NCI-H2029 treated with DMSO at 0.1 percent for 48 hours (cell line): Measurements from ENCODE around the gene DDI2.
"Not testable (repeated sequence)": the region's sequence is repeated elsewhere in the genome, so short reads cannot be mapped to it uniquely, and the experiment has no call there.

Source experiments
- DNase-seq: peaks from one replicate; lab custom pipeline; 2025; lab: John Stamatoyannopoulos, UW

Gene DDI2

DNA sequence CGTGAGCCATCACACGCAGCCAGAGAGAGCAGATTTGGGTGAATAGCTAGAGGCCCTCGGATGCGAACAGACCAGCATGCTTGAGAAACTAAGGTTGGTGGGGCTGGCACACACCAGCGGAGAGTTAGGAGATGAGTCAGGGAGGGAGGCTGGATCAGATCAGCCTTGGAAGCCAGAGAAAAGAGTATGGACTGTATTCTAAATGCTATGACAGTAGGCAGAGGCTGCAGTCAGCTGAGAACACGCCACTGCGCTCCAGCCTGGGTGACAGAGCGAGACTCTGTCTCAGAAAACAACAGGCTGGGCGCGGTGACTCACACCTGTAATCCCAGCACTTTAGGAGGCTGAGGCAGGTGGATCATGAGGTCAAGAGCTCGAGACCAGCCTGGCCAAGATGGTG lies 62.9 kb downstream of the DDI2 start:
- no peak for DNase-seq

DNA sequence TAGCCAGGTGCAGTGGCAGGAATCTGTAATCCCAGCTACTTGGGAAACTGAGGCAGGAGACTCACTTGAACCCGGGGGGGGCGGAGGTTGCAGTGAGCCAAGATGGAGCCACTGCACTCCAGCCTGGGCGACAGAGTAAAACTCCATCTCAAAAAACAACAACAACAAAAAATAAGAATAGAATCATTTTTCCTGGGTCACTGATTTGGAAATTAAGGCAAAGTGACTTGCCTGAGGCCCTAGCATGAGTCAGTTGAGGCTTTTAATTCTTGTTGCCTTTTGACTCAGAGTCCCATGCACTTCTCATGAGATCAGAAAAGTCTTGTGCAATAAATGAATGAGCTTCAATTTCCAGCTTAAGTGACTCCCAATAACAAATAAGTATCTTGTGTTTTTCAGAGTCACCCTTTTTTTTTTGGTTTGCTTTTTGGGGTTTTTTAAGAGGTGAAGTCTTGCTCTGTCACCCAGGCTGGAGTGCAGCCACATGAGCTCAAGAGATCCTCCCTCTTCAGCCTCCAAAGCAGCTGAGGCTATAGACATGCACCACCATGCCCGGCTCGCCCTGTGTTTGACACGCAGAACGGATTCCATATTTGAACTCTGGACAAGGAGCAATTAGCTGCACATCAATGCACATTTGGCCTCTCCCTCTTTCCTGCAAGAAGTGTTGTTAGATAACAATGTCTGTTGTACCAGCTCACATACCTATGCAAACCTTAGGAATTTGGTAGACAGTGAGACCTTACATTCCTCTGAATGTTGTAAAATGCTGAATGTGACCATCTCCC lies 63.5 kb downstream of the DDI2 start:
- no peak for DNase-seq

DNA sequence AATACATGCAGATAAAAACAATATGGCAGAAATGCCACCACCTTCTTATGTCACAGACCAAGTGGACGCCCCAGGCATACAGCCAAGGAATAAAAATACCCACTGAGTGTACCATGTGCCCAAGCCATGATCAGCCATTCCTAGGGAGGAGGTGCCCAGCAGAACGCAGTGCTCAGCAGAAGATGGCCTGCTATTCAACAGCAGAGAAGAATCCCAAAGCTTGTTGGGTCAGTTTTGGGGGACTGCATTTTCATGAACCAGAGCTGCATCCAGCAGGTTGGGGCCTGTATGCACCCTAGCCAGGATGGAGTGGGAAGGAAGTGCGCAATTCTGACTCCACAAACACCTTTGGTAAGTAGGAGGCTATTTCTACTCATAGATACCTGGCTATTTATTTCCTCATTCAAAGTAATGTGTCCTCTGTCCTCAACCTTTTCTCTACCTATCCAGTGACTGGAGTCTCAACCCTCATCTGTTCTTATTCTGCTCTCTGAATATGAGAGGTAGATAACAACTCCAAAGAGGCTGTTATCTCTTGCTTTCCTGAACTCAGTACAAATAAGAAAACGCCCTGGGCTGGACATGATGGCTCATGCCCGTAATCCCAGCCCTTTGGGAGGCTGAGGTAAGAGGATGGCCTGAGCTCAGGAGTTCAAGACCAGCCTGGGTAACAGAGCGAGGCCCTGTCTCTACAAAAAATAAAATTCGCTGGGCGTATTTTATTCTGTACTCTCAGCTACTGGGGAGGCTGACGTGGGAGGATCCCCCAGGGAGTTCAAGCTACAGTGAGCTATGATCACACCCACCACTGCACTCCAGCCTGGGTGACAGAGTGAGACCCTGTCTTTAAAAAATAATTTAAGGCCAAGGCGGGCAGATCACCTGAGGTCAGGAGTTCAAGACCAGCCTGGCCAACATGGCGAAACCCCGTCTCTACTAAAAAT lies 64.4 kb downstream of the DDI2 start:
- DNase-seq = no peak

DNA sequence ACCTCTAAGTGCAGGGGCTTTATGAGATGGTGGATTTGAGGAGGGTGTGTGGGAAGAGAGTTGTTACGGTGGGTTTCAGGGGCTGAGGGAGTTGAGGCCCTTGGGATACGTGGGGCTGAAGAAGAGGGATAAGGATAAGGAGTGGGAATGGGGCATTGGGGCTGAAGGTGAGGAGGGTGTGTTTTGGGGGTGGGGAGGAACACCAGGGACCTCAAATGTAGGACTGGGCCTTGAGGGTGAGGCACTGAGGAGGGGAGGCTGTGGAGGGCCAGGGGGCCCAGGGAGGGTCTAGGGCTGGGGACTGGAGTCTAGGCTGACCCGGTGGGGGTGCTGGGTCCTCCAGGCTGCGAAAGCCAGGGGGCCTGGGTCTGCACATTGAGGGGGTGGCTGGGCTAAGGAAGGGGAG lies 65.7 kb downstream of the DDI2 start:
- no peak for DNase-seq

DNA sequence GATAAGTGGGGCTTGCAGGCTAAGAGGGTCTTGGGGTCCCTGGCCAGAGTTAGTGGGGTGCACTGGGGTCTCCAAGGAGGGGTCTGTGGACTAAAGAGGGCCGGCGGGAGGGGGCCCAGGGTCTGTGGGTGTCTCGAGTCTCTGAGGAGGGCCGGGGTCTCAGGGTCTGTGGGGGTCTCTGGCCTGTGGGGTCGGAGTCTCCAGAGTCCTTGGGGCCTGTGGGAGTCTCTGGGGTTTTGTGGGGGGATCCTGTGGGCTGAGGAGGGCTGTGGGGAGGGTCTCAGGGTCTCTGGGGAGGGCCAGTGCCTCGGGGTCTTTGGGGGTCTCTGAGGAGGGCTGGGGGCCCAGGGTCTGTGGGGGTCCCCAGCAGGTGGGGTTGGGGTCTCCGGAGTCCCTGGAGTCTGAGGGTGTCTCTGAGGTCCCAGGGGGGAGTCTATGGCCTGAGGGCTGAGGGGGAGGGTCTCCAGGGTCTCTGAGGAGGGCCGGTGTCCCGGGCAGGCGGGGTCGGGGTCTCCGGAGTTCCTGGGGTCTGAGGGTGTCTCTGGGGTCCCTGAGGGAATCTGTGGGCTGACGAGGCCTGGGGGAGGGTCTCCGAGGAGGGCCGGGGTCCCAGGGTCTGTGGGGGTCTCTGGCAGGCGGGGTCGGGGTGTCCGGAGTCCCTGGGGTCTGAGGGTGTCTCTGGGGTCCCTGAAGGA lies 66.2 kb downstream of the DDI2 start:
- no peak for DNase-seq

DNA sequence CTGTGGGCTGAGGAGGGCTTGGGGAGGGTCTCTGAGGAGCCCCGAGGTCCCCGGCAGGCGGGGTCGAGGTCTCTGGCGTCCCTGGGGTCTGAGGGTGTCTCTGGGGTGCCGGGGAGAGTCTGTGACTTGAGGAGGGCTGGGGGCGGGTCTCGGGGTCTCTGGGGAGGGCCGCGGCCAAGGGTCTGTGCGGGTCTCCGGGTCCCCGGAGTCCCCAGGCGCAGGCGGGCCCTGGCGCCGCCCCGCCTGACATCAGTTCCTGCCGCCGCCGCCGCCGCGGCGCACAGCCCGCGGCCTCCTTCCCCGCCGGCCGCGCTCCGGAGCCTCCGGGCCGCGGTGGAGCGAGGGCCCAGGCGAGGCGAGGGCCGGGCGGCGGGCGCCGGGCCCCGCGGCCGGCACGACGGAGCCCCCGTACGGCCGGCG lies 66.8 kb downstream of the DDI2 start, which contains the start of gene PLEKHM2:
PLEKHM2 (plus strand) TSS at position 279 of the 420 bp plus-strand sequence. CDS start 239 bp downstream, outside the sequence.
- DNase-seq = no peak

DNA sequence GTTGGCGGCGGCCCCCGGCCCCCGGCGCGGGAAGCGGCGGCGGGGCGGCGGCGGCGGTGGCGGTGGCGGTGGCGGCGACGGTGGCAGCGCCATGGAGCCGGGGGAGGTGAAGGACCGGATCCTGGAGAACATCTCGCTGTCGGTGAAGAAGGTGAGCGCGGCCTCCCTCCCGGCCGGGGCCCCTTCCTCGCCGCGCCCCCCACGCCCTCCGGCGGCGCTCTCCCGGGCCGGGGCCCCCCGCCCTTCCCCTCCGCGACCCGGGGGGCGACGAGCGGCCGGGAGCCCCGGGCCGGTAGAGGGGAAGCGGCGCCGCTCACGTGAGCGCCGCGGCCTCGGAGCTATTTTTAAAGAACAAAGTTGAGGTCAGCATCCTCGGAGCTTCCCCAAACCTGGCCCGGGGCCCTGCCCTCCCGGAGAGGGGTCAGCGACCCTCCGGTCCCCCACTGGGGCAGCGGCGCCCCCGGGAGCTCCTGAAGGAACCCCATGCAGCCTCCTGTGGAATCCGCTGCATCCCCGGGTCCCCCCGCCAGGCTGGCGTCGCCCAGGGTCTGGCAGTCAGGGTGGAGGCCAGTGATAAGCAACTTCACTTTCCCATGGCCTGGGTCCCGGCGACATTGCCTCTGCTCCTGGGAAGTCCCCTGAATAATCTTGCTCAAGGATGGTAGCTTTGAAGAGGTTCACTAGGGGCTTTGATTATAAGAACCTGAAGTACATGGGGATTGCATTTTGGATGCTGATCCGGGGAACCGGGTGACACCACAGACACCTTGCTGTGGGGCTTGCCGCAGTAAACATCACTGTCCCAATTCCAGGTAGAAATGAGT lies 67.4 kb downstream of the DDI2 start:
- DNase-seq = no peak

DNA sequence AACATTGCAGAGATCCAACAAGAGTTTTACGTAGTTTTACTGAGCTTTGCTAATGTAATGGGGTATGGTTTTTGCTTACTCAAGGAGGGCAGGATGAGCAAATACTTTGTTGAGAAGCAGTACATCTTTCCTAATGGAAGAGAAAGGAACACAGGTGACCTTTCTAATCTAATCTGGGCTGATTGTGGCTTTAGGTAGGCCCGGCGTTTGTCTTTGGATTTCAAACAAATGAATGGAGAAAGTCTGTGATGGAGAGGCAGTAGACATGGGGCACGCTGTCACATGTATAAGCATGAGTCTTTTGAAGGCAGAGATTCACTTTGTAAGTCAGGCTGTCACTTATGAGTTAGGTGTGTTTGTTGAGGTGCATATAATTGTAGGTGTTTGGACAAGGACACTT lies 68.6 kb downstream of the DDI2 start:
- DNase-seq = no peak

DNA sequence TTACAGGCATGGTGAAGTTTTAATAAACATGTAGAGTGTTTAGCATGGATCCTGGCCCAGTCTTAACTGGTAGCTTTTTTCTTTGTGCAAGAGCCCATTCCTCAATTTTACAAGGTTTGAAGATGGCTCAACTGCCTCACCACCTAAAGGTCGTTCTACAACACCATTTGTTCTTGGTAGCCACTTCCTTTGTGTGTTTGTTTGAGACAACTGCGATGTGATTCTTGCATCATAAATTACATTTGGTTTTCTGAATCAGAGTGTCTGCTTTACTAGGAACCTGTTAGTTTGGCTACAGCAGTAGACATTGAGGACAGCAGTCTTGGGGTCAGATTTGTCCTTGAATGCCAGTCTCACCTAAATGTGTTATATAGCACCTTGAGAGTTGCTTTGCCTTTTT lies 70.2 kb downstream of the DDI2 start:
- DNase-seq = no peak

DNA sequence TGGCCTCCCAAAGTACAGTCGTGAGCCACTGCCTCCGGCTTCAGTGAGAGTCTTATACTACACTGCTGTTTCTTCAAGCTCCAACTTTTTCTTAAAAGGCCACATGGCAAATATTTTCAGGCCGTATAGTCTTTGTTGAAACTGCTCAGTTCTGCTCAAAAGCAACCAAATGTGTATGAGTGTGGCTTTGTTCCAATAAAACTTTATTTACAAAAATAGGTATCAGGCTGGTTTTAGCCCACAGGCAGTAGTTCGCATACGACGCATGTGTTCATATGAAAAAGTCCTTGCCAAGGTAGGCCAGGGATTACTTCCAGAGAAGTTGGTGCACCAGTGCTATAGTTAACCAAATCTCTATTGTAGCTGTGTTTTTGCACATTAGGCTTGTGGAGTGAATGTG lies 73.1 kb downstream of the DDI2 start:
- no peak for DNase-seq

DNA sequence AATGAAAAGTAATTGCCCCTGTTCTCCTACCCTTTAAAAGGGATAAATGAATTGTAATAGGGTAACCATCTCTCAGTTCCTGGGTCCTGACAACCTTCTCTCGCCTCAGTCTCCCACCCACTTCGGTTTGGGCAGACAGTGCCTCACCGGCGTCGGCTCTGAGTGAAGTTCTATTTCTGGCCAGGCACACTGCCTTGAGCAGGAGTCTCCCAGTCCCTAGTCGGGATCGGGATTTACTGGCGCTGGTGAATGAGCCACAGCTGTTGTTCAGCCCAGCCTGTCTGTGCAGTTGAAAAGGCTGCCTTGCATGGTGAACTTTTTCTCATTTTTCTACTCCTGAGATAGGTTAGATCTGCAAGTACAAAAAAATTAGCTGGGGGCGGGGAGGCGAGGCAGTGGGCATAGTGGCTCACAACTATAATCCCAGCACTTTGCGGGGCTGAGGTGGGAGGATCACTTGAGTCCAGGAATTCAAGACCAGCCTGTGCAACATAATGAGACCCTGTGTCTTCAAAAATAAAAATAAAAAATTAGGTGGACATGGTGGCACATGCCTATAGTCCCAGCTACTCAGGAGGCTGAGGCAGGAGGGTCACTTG lies 74.3 kb downstream of the DDI2 start:
- no peak for DNase-seq

DNA sequence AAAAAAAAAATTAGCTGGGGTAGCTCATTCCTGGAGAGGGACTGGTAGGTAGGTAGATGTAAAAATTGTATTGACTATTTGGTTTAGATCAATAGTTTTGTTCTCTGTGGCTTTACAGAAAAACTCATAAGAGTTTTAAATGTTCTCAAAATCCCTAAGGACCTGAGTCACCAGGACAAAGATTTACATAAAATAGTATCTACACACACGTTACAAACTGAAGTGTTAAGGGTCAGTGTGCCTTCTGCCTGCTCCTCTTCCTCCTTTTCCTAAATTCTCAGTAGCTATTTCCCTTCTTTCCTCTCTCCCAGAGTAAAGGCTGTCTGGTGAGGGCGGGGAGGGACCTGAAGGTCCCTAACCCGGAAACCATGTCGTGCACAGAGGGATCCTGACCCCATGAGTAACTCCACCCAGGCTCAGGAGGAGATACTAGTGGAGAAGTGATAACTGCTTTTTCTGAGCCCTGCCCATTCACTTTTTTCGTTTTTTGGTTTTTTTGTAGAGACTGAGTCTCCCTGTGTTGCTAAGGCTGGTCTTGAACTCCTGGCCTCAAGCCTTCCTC lies 74.9 kb downstream of the DDI2 start:
- DNase-seq = no peak

DNA sequence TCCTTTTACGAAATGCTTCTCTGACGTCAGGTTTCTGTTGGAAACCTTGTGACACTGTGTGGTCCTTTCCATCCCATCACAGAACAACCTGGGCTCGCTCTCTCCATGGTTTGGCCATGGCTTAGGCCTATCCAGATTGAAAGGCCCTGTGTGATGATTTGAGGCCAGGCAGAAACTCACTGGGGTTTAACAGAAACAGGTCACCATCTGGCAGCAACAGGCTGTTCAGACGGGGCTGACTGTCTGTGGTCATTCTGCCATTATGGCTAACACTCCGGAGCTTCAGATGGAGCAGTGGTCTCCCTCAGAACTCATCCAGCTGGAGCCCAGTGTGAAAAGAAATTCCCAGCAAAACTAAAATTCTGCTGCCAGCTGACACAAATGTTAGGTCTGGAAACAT lies 76.1 kb downstream of the DDI2 start:
- DNase-seq = no peak

DNA sequence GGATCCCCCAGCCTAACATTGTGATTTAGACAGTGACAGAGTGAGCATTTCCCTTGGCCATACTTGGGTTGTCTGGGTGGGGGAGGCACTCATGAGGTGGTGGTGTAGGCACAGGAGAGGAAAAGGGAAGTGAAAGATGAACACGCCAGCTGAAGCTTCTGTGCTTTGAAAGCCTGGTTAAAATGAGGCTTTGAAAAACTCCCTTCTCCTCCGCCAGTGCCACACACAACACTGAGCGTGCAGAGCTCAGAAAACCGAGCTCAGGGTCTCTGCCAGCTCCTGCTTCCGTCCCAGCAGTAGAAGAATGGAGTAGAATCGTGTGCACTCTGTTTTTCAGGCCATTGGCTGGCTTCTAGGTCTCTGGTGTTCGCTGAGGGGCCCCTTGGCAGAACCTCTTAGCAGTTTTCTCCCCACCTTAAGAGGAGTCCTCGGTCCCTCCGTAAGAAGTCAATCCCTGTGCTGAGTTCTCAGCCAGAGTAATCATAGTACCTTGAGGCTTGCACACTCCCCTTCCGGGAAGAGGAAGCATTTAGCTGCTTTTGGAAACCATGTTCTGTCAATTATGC lies 79.8 kb downstream of the DDI2 start:
- no peak for DNase-seq

DNA sequence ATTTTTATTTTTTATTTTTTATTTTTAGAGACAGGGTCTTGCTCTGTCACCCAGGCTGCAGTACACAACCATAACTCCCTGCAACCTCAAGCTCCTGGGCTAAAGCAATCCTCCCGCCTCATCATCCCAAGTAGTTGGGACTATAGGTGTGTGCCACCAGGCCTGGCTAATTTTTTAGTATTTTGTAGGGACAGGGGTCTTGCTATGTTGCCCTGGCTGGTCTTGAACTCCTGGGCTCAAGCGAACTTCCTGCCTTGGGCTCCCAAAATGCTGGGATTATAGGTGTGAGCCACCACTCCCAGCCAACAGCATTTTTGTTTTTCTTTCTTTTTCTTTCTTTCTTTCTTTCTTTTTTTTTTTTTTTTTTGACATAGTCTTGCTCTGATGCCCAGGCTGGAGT lies 80.9 kb downstream of the DDI2 start:
- no peak for DNase-seq

DNA sequence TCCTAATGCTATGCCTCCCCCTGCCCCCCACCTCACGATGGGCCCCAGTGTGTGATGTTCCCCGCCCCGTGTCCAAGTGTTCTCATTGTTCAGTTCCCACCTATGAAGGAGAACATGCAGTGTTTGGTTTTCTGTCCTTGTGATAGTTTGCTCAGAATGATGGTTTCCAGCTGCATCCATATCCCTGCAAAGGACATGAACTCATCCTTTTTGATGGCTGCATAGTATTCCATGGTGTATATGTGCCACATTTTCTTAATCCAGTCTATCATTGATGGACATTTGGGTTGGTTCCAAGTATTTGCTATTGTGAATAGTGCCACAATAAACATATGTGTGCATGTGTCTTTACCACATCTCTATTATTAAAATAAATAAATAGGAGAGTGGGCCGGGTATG lies 82.1 kb downstream of the DDI2 start:
- not testable (repeated sequence) for DNase-seq

DNA sequence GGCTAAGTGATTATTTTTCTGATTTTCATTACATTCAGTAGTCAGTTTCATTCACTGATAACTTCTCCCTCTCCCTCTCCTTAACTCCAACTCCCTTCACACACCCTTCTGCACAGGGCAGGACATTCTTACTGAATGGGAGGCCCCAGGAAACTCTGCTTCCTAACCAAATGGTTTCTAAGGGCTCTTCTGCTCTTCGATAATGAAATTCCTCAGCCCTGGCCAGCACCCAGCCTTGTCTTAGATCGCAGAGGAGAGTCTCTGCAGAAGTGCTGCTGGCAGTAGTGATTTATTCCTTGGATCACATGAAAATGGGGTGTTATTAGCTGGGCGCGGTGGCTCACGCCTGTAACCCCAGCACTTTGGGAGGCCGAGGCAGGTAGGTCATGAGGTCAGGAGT lies 83.2 kb downstream of the DDI2 start:
- no peak for DNase-seq

DNA sequence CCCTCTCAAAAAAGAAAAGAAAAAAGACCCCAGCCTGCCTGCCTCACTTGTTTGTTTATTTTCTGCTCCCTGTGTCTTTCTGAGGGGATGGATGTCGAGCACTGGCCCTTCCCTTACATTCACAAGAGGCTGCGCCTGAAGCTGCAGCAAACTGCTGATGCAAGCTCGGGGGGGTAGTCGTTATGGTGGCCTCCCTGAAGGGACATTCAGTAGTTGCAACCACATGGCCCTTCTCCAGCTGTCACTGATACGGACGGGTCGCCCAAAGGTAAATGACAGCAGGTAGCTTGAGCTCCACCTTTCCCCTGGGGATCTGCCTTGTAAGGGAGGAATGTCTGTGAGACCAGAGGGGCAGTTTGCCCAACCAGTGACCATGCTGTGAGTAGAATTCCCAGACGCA lies 84.5 kb downstream of the DDI2 start:
- no peak for DNase-seq

DNA sequence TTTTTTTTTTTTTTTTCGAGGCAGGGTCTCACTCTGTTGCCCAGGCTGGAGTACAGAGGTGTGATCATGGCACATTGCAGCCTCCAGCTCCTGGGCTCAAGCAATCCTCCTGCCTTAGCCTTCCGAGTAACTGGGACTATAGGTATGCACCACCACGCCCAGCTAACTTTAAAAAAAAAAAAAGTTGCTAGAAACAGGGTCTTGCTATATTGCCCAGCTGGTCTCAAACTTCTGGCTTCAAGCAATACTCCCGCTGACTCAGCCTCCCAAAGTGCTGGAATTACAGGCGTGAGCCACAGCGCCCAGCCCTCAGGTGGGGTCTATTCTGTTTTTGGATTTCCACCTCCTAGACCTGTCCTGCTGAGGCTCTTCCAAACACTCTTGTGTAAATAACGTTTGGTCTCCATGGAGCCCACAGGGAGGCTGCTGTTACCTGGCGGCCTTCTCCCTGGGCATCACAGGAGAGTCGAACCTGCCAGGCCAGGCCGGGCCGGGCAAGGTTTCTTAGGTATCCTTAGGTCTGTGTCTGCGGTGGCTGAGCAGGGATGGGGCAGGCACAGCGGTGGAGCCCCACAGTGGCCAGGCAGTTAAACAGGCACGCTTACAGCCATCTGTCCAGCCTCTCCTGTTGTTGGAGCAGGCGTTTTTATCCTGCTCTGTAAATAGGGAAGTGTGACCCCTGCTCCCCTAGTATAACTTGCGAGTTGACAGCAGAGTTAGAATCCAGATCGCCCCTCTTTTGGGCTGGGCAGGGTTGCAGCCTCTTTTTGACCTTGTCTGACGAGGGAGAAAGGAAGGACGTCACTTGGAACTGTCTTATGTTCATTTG lies 85.7 kb downstream of the DDI2 start:
- DNase-seq = no peak

DNA sequence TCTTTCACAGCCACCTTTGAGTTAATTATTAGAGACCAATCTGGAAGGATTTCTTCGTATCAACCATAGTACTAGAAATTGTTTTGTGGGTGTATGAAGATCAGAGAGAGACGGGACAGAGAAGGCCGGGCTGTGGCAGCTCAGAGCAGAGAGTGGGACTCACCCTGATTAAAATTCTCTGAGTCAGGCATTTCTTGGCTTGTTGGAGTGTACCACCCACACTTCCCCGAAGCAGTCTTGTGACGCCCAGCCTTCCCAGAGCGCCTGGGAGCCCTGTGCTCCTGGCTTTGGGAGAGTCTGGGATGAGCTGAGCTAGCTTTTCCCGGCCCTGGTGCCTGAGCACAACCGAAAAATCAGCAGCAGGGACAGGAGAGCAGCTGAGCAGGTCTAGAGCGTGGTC lies 86.3 kb downstream of the DDI2 start:
- no peak for DNase-seq
